IMR-90 (cell line): ENCODE measurements around the gene HLX. TPM values are rescaled to one million over a fixed set of nuclear protein-coding genes. Genes with fewer than 3 reads are reported as not detected.

ENCODE experiments used
- ATAC-seq: fragments of 200-7000 bp; cut with Tn5 transposase; 2 replicates; pipeline ENCODE4 v1.9.1; 2020; ENCODE audit warnings: low read depth, mild to moderate bottlenecking, moderate library complexity
- BruUV-seq: library from RNA; stranded (reverse); fragments of 400-500 nt; replicated peaks from 2 replicates; lab custom pipeline; 2021; lab: Mats Ljungman, UMichigan
- CTCF ChIA-PET: fragments of 300-600 bp; formaldehyde crosslinking; extraction: SDS; loops from one replicate; lab custom pipeline; 2021; ENCODE audit warnings: antibody characterized with exemption; lab: Yijun Ruan, JAX
- POLR2A ChIA-PET: fragments of 300-600 bp; sonication (Branson Sonifier 250); formaldehyde crosslinking; loops from one replicate; lab custom pipeline; 2022; ENCODE audit warnings: antibody characterized with exemption; ENCODE audit not compliant: unreplicated experiment; lab: Charles Lee
- DNase-seq: peaks from one replicate; pipeline ENCODE4 v3.0.0; 2013
- H2AFZ ChIP-seq: replicated peaks from 2 replicates; pipeline ENCODE3; 2013; ENCODE audit warnings: low read length, mild to moderate bottlenecking; ENCODE audit not compliant: poor library complexity
- H2AK5ac ChIP-seq: 2 replicates; pipeline ENCODE4 v1.6.1; 2013; ENCODE audit warnings: low read depth, low read length, inconsistent platforms
- H2AK9ac ChIP-seq: replicated peaks from 2 replicates; pipeline ENCODE3; 2013; ENCODE audit warnings: mild to moderate bottlenecking, low read depth, low read length, moderate library complexity; ENCODE audit not compliant: poor library complexity
- H2BK120ac ChIP-seq: 2 replicates; pipeline ENCODE4 v1.6.1; 2013; ENCODE audit warnings: low read depth, low read length, inconsistent platforms
- H2BK15ac ChIP-seq: 3 replicates; pipeline ENCODE4 v1.6.1; 2013; ENCODE audit warnings: low read depth, low read length, inconsistent platforms
- H2BK20ac ChIP-seq: 2 replicates; pipeline ENCODE4 v1.6.1; 2013; ENCODE audit warnings: low read depth, mild to moderate bottlenecking, inconsistent platforms, low read length, moderate library complexity
- H2BK5ac ChIP-seq: 2 replicates; pipeline ENCODE4 v1.6.1; 2013; ENCODE audit warnings: mild to moderate bottlenecking, low read depth, low read length, inconsistent platforms; ENCODE audit not compliant: poor library complexity, severe bottlenecking
- H3K14ac ChIP-seq: replicated peaks from 2 replicates; pipeline ENCODE4 v1.6.1; 2013; ENCODE audit warnings: low read depth, low read length, inconsistent platforms
- H3K18ac ChIP-seq: 2 replicates; pipeline ENCODE4 v1.6.1; 2013; ENCODE audit warnings: low read depth, low read length, control low read depth
- H3K23ac ChIP-seq: 2 replicates; pipeline ENCODE4 v1.6.1; 2013; ENCODE audit warnings: low read depth, low read length, inconsistent platforms
- H3K27ac ChIP-seq: 2 replicates; pipeline ENCODE4 v1.5.1; 2013; ENCODE audit warnings: mild to moderate bottlenecking, control low read depth, low read length; ENCODE audit not compliant: insufficient read depth
- H3K27me3 ChIP-seq: 2 replicates; pipeline ENCODE4 v1.6.1; 2013; ENCODE audit warnings: low read length; ENCODE audit not compliant: control insufficient read depth, insufficient read depth
- H3K36me3 ChIP-seq: 2 replicates; pipeline ENCODE4 v1.6.1; 2013; ENCODE audit warnings: low read length, mixed read lengths; ENCODE audit not compliant: control insufficient read depth, insufficient read depth
- H3K4ac ChIP-seq: 2 replicates; pipeline ENCODE4 v1.6.1; 2013; ENCODE audit warnings: low read depth, low read length, inconsistent platforms
- H3K4me1 ChIP-seq: 2 replicates; pipeline ENCODE4 v1.6.1; 2013; ENCODE audit warnings: low read length, mixed read lengths; ENCODE audit not compliant: control insufficient read depth, insufficient read depth
- H3K4me2 ChIP-seq: 2 replicates; pipeline ENCODE4 v1.6.1; 2013; ENCODE audit warnings: low read depth, mild to moderate bottlenecking, control low read depth, low read length, moderate library complexity
- H3K4me3 ChIP-seq: 2 replicates; pipeline ENCODE4 v1.5.1; 2013; ENCODE audit warnings: low read depth, mild to moderate bottlenecking, control low read depth, low read length, moderate library complexity; ENCODE audit not compliant: insufficient read depth
- H3K56ac ChIP-seq: 2 replicates; pipeline ENCODE4 v1.6.1; 2013; ENCODE audit warnings: low read length, inconsistent platforms; ENCODE audit not compliant: insufficient read depth; ENCODE audit errors: extremely low read depth
- H3K79me1 ChIP-seq, 2 experiments: 2 replicates each; pipeline ENCODE4 v1.6.1; 2013; ENCODE audit warnings: low read length in 2 of 2, inconsistent platforms in 1 of 2, low read depth in 1 of 2
- H3K9ac ChIP-seq: 2 replicates; pipeline ENCODE4 v1.6.1; 2013; ENCODE audit warnings: low read depth, low read length, control low read depth
- H3K9me1 ChIP-seq: 2 replicates; pipeline ENCODE4 v1.6.1; 2013; ENCODE audit warnings: low read length, inconsistent platforms; ENCODE audit not compliant: insufficient read depth
- H3K9me3 ChIP-seq: 2 replicates; pipeline ENCODE4 v1.6.1; 2013; ENCODE audit warnings: low read length; ENCODE audit not compliant: control insufficient read depth, insufficient read depth
- H4K20me1 ChIP-seq: 2 replicates; pipeline ENCODE4 v1.6.1; 2013; ENCODE audit warnings: low read length, inconsistent platforms; ENCODE audit not compliant: insufficient read depth
- H4K5ac ChIP-seq: 2 replicates; pipeline ENCODE4 v1.6.1; 2013; ENCODE audit warnings: mild to moderate bottlenecking, low read depth, low read length, control low read depth
- H4K8ac ChIP-seq, 2 experiments: 2 replicates each; pipeline ENCODE4 v1.6.1; 2013; ENCODE audit warnings: low read depth in 2 of 2, low read length in 2 of 2, control low read depth in 1 of 2, inconsistent platforms in 1 of 2
- H4K91ac ChIP-seq: 2 replicates; pipeline ENCODE4 v1.6.1; 2013; ENCODE audit warnings: low read depth, low read length, inconsistent platforms; ENCODE audit not compliant: insufficient read depth
- BHLHE40 ChIP-seq: fragments of 150-350 bp; IDR thresholded peaks from 2 replicates; pipeline ENCODE4 v1.6.1; 2016; ENCODE audit warnings: mild to moderate bottlenecking, low read depth, low read length
- CEBPB ChIP-seq: IDR thresholded peaks from 2 replicates; pipeline ENCODE4 v1.6.1; 2012; ENCODE audit warnings: low read depth, low read length, improper control_type of control experiment
- CHD1 ChIP-seq: IDR thresholded peaks from 2 replicates; pipeline ENCODE4 v1.6.1; 2012; ENCODE audit warnings: low read depth, low read length, improper control_type of control experiment
- CTCF ChIP-seq: conservative IDR thresholded peaks from 2 replicates; pipeline ENCODE4 v1.5.1; 2012; ENCODE audit warnings: mild to moderate bottlenecking, low read depth, low read length, improper control_type of control experiment
- ELK1 ChIP-seq: fragments of 150-350 bp; IDR thresholded peaks from 2 replicates; pipeline ENCODE4 v1.6.1; 2016; ENCODE audit warnings: low read depth, mild to moderate bottlenecking, low read length, moderate library complexity, borderline replicate concordance
- FOS ChIP-seq: fragments of 150-350 bp; IDR thresholded peaks from 2 replicates; pipeline ENCODE4 v1.6.1; 2016; ENCODE audit warnings: low read depth, low read length
- MAFK ChIP-seq: IDR thresholded peaks from 2 replicates; pipeline ENCODE4 v1.6.1; 2012; ENCODE audit warnings: low read depth, low read length, improper control_type of control experiment
- MAZ ChIP-seq: IDR thresholded peaks from 2 replicates; pipeline ENCODE4 v1.6.1; 2012; ENCODE audit warnings: low read depth, mild to moderate bottlenecking, low read length, improper control_type of control experiment, moderate library complexity, borderline replicate concordance
- MXI1 ChIP-seq: IDR thresholded peaks from 2 replicates; pipeline ENCODE4 v1.6.1; 2012; ENCODE audit warnings: low read depth, mild to moderate bottlenecking, low read length, moderate library complexity, borderline replicate concordance
- NFE2L2 ChIP-seq: fragments of 150-350 bp; IDR thresholded peaks from 2 replicates; pipeline ENCODE4 v1.6.1; 2016; ENCODE audit warnings: low read depth, mild to moderate bottlenecking, low read length
- POLR2A ChIP-seq: IDR thresholded peaks from 2 replicates; pipeline ENCODE4 v1.6.1; 2012; ENCODE audit warnings: mild to moderate bottlenecking, low read depth, low read length
- RAD21 ChIP-seq: IDR thresholded peaks from 2 replicates; pipeline ENCODE4 v1.6.1; 2012; ENCODE audit warnings: low read length, improper control_type of control experiment
- RCOR1 ChIP-seq: IDR thresholded peaks from 2 replicates; pipeline ENCODE4 v1.6.1; 2012; ENCODE audit warnings: mild to moderate bottlenecking, low read length, improper control_type of control experiment; ENCODE audit not compliant: insufficient replicate concordance
- RFX5 ChIP-seq: IDR thresholded peaks from 2 replicates; pipeline ENCODE4 v1.8.0; 2012; ENCODE audit warnings: low read depth, mild to moderate bottlenecking, low read length, moderate library complexity
- SMC3 ChIP-seq: fragments of 150-350 bp; IDR thresholded peaks from 2 replicates; pipeline ENCODE4 v1.6.1; 2016; ENCODE audit warnings: low read depth, mild to moderate bottlenecking, antibody characterized with exemption, low read length, moderate library complexity
- USF2 ChIP-seq: fragments of 150-350 bp; IDR thresholded peaks from 2 replicates; pipeline ENCODE4 v1.6.1; 2017; ENCODE audit warnings: mild to moderate bottlenecking, antibody characterized with exemption, low read length, low read depth
- WGBS, 2 experiments: methylation state at CpG; one replicate each; pipeline versions ENCODE4 v1.1.5 to v1.1.7; 2013; ENCODE audit warnings: missing lambda C conversion rate in 2 of 2; ENCODE audit not compliant: insufficient read length in 1 of 2; ENCODE audit errors: extremely low coverage in 2 of 2; 5-methylcytosine and 5-hydroxymethylcytosine counted together
- dilution Hi-C: fragments of 300-500 bp; cut with HindIII; formaldehyde crosslinking; loops from one replicate; pipeline ENCODE4 v1.14.3; 2018; ENCODE audit warnings: low sequenced_read_pairs; ENCODE audit not compliant: unreplicated experiment
- in situ Hi-C: fragments of 300-500 bp; cut with MboI; formaldehyde crosslinking; loops from 3 replicates; pipeline ENCODE4 v1.14.3; 2019; ENCODE audit warnings: low sequenced_read_pairs, inconsistent platforms, mixed read lengths
- intact Hi-C: fragments of 100-400 bp; cut with micrococcal nuclease; formaldehyde crosslinking; loops from 2 replicates; pipeline ENCODE4 v1.10.0; 2022
- polyA plus RNA-seq, 3 experiments: library from polyadenylated mRNA; depleted of rRNA; stranded (reverse); fragments of >200 nt; gene quantifications; 2 replicates each; pipeline ENCODE4 v1.2.3, GENCODE V29; 2012; ENCODE audit warnings: low replicate concordance in 1 of 3
- total RNA-seq: library from RNA; depleted of rRNA; stranded (reverse); fragments of >200 nt; gene quantifications from 2 replicates; pipeline ENCODE4 v1.2.3, GENCODE V29; 2012

The HLX gene
- total and polyA plus RNA-seq, 2 of the 4 experiments (the other 2 are of a cell fraction): 4.3 to 6.1 TPM

- dilution Hi-C loops: no loop called here
- no peak overlapping the region for H3K56ac ChIP-seq
- no peak overlapping the region for H3K4ac ChIP-seq
- DNase-seq (no peak), ATAC-seq (no peak)
- H3K4me3 ChIP-seq: no peak overlapping the region
- H2BK20ac ChIP-seq: no peak overlapping the region
- intact Hi-C loops: no loop called here
- BruUV-seq: no TSS peak
- H3K23ac ChIP-seq: no peak overlapping the region
- H3K18ac ChIP-seq: no peak overlapping the region
- no peaks in the 10 kb centered on the region for H3K79me1 ChIP-seq
- H3K4me1 ChIP-seq: no peaks in the 10 kb centered on the region
- H3K9ac ChIP-seq: no peak overlapping the region
- H2BK5ac ChIP-seq: no peak overlapping the region
- no peak for TF ChIP-seq BHLHE40
- no peak for TF ChIP-seq RFX5
- TF ChIP-seq MAZ: no peak
- no peak for TF ChIP-seq SMC3
- no peak for TF ChIP-seq CTCF
- TF ChIP-seq POLR2A: no peak
- no peak for TF ChIP-seq CEBPB
- TF ChIP-seq MXI1: no peak
- TF ChIP-seq USF2: no peak
- no peak for TF ChIP-seq FOS
- TF ChIP-seq RAD21: no peak
- TF ChIP-seq NFE2L2: no peak
- TF ChIP-seq ELK1: no peak
- TF ChIP-seq RCOR1: no peak
- TF ChIP-seq MAFK: no peak
- no peak for TF ChIP-seq CHD1
- H3K36me3 ChIP-seq: peaks cover 18% of the 10 kb centered on the region; the same call in 1 of the 2 replicates
- H2BK15ac ChIP-seq: no peak overlapping the region
- H3K14ac ChIP-seq: no peak overlapping the region
- POLR2A ChIA-PET: no interaction called here
- no peak overlapping the region for H4K5ac ChIP-seq
- H3K9me1 ChIP-seq: no peaks in the 10 kb centered on the region
- H2BK120ac ChIP-seq: no peak overlapping the region
- H3K9me3 ChIP-seq: peaks cover 23% of the 10 kb centered on the region
- H4K8ac ChIP-seq: no peak overlapping the region
- H4K20me1 ChIP-seq: no peaks in the 10 kb centered on the region
- H4K91ac ChIP-seq: no peak overlapping the region
- peaks cover 35% of the 10 kb centered on the region for H3K27me3 ChIP-seq
- WGBS, 2 experiments: 93% methylated on average over 3 of the region's 15 CpGs; no CpG with 5 or more reads in 1 of the 2 experiments
- no peak overlapping the region for H2AK9ac ChIP-seq
- in situ Hi-C loops: loop anchor here (5.0 to 10.0 kb wide), 2 partner anchors 205 to 547 kb away; no protein-coding TSS in a partner anchor
- no peak overlapping the region for H2AK5ac ChIP-seq
- H2AFZ ChIP-seq: no peak overlapping the region
- H3K4me2 ChIP-seq: no peak overlapping the region
- H3K27ac ChIP-seq: no peak overlapping the region
- CTCF ChIA-PET: no interaction called here
Observed at GRCh38 chr1:220889848-220890287, 10.6 kb downstream of the HLX start.
